A549 (cell line): Measurements from ENCODE around the gene ANKRA2. TPM values are rescaled to one million over a fixed set of nuclear protein-coding genes. Genes with fewer than 3 reads are reported as not detected.

ENCODE experiments used
- ATAC-seq, 2 experiments: fragments of 200-7000 bp in 1 of 2; fragments of >200 bp in 1 of 2; cut with Nextera tagmentation in 1 of 2; cut with Tn5 transposase in 1 of 2; 3 replicates each; pipeline versions ENCODE4 v1.8.0 to v1.9.1; 2018 to 2020; ENCODE audit warnings: mild to moderate bottlenecking in 1 of 2, moderate library complexity in 1 of 2
- CTCF ChIA-PET: fragments of 300-600 bp; sonication (Branson Sonifier 250); formaldehyde crosslinking; extraction: SDS; loops from one replicate; lab custom pipeline; 2021; ENCODE audit warnings: antibody characterized with exemption, inconsistent platforms; lab: Yijun Ruan, JAX
- POLR2A ChIA-PET: fragments of 350-600 bp; formaldehyde crosslinking; extraction: SDS; loops from one replicate; lab custom pipeline; 2021; ENCODE audit warnings: antibody characterized with exemption, inconsistent platforms; lab: Yijun Ruan, JAX
- DNase-seq, 2 experiments: peaks; one replicate each; pipeline versions ENCODE4 v3.0.0 to v3.0.0-alpha.2; 2011 to 2016; ENCODE audit warnings: low read depth in 1 of 2, low spot score in 1 of 2
- FAIRE-seq: peaks from 2 replicates; lab custom pipeline; 2011; peaks lifted over from hg19 to GRCh38; lab: Jason Lieb, UNC
- H3K27ac ChIP-seq, 2 experiments: fragments of >200 bp; sonication (Bioruptor Twin); formaldehyde crosslinking; 3 replicates each; pipeline ENCODE4 v1.5.1; 2016 to 2017
- H3K4me1 ChIP-seq: fragments of >200 bp; sonication (Bioruptor Twin); formaldehyde crosslinking; 3 replicates; pipeline ENCODE4 v1.6.1; 2016
- H3K4me2 ChIP-seq: fragments of >200 bp; sonication (Bioruptor Twin); formaldehyde crosslinking; 3 replicates; pipeline ENCODE4 v1.6.1; 2016
- H3K4me3 ChIP-seq: fragments of >200 bp; sonication (Bioruptor Twin); formaldehyde crosslinking; 3 replicates; pipeline ENCODE4 v1.5.1; 2016
- H3K9me3 ChIP-seq: fragments of >200 bp; sonication (Bioruptor Twin); formaldehyde crosslinking; 3 replicates; pipeline ENCODE4 v1.6.1; 2016
- BHLHE40 ChIP-seq: IDR thresholded peaks from 2 replicates; pipeline ENCODE4 v1.6.1; 2012; ENCODE audit warnings: low read depth, low read length, inconsistent platforms
- CBX8 ChIP-seq: fragments of 200-600 bp; sonication (generic); IDR thresholded peaks from 2 replicates; pipeline ENCODE4 v1.6.1; 2016
- CEBPB ChIP-seq, 2 experiments: fragments of >200 bp in 1 of 2; sonication (Bioruptor Twin) in 1 of 2; formaldehyde crosslinking in 1 of 2; IDR thresholded peaks; 2 replicates each; pipeline ENCODE4 v1.6.1; 2012 to 2016
- CHD2 ChIP-seq: fragments of 150-350 bp; IDR thresholded peaks from 2 replicates; pipeline ENCODE4 v1.6.1; 2014; ENCODE audit warnings: low read length; ENCODE audit not compliant: partially characterized antibody
- CHD4 ChIP-seq: fragments of 200-600 bp; sonication (generic); IDR thresholded peaks from 2 replicates; pipeline ENCODE4 v1.6.1; 2016; ENCODE audit warnings: antibody characterized with exemption, mild to moderate bottlenecking, borderline replicate concordance
- EHF ChIP-seq: fragments of 250-450 bp; sonication (Bioruptor Pico); IDR thresholded peaks from 2 replicates; pipeline ENCODE4 v1.5.0; 2020; ENCODE audit warnings: mild to moderate bottlenecking
- EHMT2 ChIP-seq: fragments of 200-600 bp; sonication (generic); IDR thresholded peaks from 2 replicates; pipeline ENCODE4 v1.6.1; 2016; ENCODE audit warnings: antibody characterized with exemption, low read depth, mild to moderate bottlenecking, moderate library complexity
- FOSL2 ChIP-seq, 2 experiments: fragments of 450-650 bp in 1 of 2; fragments of >200 bp in 1 of 2; sonication (Bioruptor Twin) in 1 of 2; formaldehyde crosslinking; IDR thresholded peaks; 2 replicates each; pipeline versions ENCODE4 v1.5.0 to v1.6.1; 2016 to 2020; ENCODE audit warnings: mild to moderate bottlenecking in 1 of 2, moderate library complexity in 1 of 2
- FOXS1 ChIP-seq: fragments of 250-450 bp; sonication (Bioruptor Pico); IDR thresholded peaks from 2 replicates; pipeline ENCODE4 v1.5.0; 2020; ENCODE audit warnings: mild to moderate bottlenecking, moderate library complexity
- GATA3 ChIP-seq: IDR thresholded peaks from 2 replicates; pipeline ENCODE4 v1.6.1; 2012; ENCODE audit warnings: borderline replicate concordance
- HDAC2 ChIP-seq: fragments of 200-600 bp; sonication (generic); IDR thresholded peaks from 2 replicates; pipeline ENCODE4 v1.6.1; 2016
- HOXB13 ChIP-seq: fragments of 250-450 bp; sonication (Bioruptor Pico); IDR thresholded peaks from 2 replicates; pipeline ENCODE4 v1.5.0; 2020; ENCODE audit warnings: low read depth, mild to moderate bottlenecking, moderate library complexity
- HOXB5 ChIP-seq: fragments of 250-450 bp; sonication (Bioruptor Pico); IDR thresholded peaks from 2 replicates; pipeline ENCODE4 v1.5.0; 2020; ENCODE audit warnings: mild to moderate bottlenecking, moderate library complexity
- JUN ChIP-seq, 2 experiments: fragments of >200 bp; sonication (Bioruptor Twin); formaldehyde crosslinking; IDR thresholded peaks; 2 replicates in 1 of 2; 3 replicates in 1 of 2; pipeline ENCODE4 v1.6.1; 2016 to 2017
- KDM5A ChIP-seq: fragments of 200-600 bp; sonication (generic); IDR thresholded peaks from 2 replicates; pipeline ENCODE4 v1.6.1; 2016; ENCODE audit warnings: antibody characterized with exemption, mild to moderate bottlenecking
- MAFK ChIP-seq: fragments of 450-650 bp; IDR thresholded peaks from 2 replicates; pipeline ENCODE4 v1.6.1; 2014; ENCODE audit not compliant: partially characterized antibody
- NFE2L2 ChIP-seq: fragments of 150-350 bp; conservative IDR thresholded peaks from 2 replicates; pipeline ENCODE4 v1.6.1; 2014; ENCODE audit warnings: low read length
- NPAS2 ChIP-seq: fragments of 250-450 bp; sonication (Bioruptor Pico); IDR thresholded peaks from 2 replicates; pipeline ENCODE4 v1.8.0; 2022; ENCODE audit warnings: mild to moderate bottlenecking, moderate library complexity, borderline replicate concordance
- POLR2A ChIP-seq: IDR thresholded peaks from 2 replicates; pipeline ENCODE4 v1.6.1; 2012; ENCODE audit warnings: mild to moderate bottlenecking, low read length
- RCOR1 ChIP-seq: fragments of 150-350 bp; IDR thresholded peaks from 2 replicates; pipeline ENCODE4 v1.6.1; 2014; ENCODE audit warnings: antibody characterized with exemption, low read length, low read depth
- RFX5 ChIP-seq: fragments of 450-650 bp; IDR thresholded peaks from 2 replicates; pipeline ENCODE4 v1.7.1; 2014; ENCODE audit warnings: antibody characterized with exemption, mild to moderate bottlenecking, moderate library complexity
- ZNF302 ChIP-seq: fragments of 250-450 bp; sonication (Bioruptor Pico); IDR thresholded peaks from 2 replicates; pipeline ENCODE4 v1.9.0; 2021; ENCODE audit warnings: inconsistent platforms, mild to moderate bottlenecking, moderate library complexity
- ZSCAN20 ChIP-seq: fragments of 250-450 bp; sonication (Bioruptor Pico); IDR thresholded peaks from 2 replicates; pipeline ENCODE4 v1.8.0; 2022; ENCODE audit warnings: mild to moderate bottlenecking, moderate library complexity
- WGBS: methylation state at CpG from one replicate; pipeline ENCODE4 v1.1.6; 2017; ENCODE audit errors: missing lambda C conversion rate; 5-methylcytosine and 5-hydroxymethylcytosine counted together
- polyA plus RNA-seq, 4 experiments: library from polyadenylated mRNA; depleted of rRNA in 3 of 4; stranded (reverse); fragments of >200 nt; fragmentation: RNase III in 1 of 4; extraction: RNeasy Plus Mini Kit Qiagen cat#74134 plus additional on column Dnase treatment in 1 of 4; gene quantifications; 2 replicates in 3 of 4; 3 replicates in 1 of 4; pipeline ENCODE4 v1.2.3, GENCODE V29; 2011 to 2017
- TF ChIP-seq, protein P1 (sequence below): IDR thresholded peaks from 2 replicates; pipeline ENCODE4 v1.6.1; 2012; ENCODE audit warnings: low read depth, borderline replicate concordance
- TF ChIP-seq, protein P2 (sequence below): fragments of 250-450 bp; sonication (Bioruptor Pico); IDR thresholded peaks from 2 replicates; pipeline ENCODE4 v1.5.0; 2021; ENCODE audit warnings: mild to moderate bottlenecking, moderate library complexity, borderline replicate concordance
- TF ChIP-seq, protein P3 (sequence below): fragments of 200-600 bp; sonication (generic); IDR thresholded peaks from 2 replicates; pipeline ENCODE4 v1.6.1; 2016; ENCODE audit warnings: antibody characterized with exemption, mild to moderate bottlenecking, moderate library complexity
- TF ChIP-seq, protein P4 (sequence below): IDR thresholded peaks from 2 replicates; pipeline ENCODE4 v1.6.1; 2012

Gene ANKRA2
- polyA plus RNA-seq, 2 of the 4 experiments (the other 2 are of a cell fraction) = 12.5 to 38.3 TPM

DNA sequence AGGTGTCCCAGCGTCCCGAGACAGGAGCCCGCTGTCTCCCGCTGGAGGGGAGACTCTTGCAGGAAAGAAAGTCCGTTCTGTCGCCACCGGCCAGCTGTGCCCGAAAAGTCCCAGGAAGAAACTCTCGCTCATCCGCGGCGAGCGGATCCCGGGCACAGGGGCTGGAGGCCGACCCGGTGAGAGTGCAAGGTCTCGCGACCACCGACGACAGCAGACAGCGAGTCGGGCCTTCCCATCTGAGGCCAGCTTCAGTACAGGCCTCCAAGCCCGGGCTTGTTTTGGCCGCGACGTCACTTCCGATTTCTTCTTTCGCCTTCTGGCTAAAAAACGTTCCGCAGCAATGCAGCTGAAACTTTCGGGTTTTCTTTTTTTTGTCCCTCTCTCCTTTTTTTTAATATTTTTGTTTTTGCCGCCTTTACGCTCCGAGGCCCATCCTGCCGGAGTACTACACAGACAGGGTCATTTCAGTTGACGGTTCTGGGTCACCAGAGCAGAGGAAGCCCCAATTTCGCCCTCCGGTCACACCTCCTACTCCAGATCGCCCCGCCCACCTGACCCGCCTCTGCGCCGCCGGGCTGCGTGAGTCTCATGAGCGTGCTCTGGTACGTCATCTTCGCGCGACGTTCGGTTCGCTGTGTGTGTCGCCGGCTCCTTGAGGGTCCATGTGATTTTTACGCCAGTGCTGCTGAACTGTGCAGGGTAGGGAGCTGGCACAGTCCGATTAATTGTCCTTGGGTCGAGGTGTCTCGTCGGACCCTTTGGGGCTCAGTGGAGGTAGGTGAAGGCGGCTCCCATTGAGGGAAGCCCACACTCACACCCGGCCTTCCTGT is at the start of gene ANKRA2, which contains the start of gene UTP15 (continued):
- TF ChIP-seq, protein P1, sequence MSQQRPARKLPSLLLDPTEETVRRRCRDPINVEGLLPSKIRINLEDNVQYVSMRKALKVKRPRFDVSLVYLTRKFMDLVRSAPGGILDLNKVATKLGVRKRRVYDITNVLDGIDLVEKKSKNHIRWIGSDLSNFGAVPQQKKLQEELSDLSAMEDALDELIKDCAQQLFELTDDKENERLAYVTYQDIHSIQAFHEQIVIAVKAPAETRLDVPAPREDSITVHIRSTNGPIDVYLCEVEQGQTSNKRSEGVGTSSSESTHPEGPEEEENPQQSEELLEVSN = no peak; the same call in 1 of the 2 replicates
- TF ChIP-seq NPAS2 (no peak), ZSCAN20 (CRISPR knock-in tag) (peak; percentile 37; the same call in 1 of the 2 replicates), JUN (IDR thresholded peaks at IDR 0.05) (peak; percentile 42 to 78; a peak in 3 of 5 replicates)

DNA sequence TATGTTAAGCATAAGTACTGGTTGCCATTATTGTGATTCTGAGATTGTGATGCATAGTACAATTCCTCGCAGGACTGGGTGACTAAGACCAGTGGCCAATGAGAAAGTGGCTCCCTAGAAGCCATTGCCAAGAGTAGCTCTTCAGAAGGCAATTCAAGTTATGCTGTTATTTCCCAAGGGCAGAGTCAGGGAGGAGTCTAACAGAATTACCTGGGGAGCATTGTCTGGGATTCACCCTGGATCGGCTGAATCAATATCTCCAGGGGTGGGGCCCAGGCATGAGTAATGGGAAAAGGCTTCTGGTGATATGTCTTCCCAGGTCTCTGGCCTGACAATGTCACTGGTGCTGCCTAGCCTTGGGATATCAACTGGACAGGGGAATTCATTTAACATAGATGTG is 49.6 kb upstream of the ANKRA2 start:
- POLR2A ChIA-PET = interaction anchor here (1.0 kb wide), 1 partner anchor 10 kb away, joined by 3 read pairs; no protein-coding TSS in a partner anchor
- ATAC-seq = peak; percentile 61 to 75

DNA sequence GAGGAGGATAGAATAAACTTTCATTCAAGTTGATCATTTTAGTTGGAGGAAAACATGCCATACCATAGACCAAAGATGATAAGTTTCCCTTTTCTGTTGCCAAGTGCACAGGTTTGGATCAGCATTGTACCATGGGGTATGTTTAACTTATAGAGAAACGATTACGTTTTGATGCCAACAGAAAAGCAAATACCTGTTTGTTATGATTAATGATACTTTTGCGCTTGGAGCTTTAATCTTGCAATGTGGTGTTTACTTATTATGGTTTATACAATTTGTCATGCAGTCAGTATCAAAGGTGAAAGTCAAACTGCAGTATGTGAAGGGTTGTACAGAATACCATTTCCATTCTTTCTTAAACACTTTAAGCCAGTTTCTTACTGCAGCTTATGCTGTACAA is 47.4 kb upstream of the ANKRA2 start:
- Histone ChIP-seq H3K27ac (peak overlapping the region; percentile 57 to 72), H3K9me3 (no peaks in the 10 kb centered on the region), H3K4me1 (peaks cover 52% of the 10 kb centered on the region), H3K4me2 (peak overlapping the region; percentile 75), H3K4me3 (no peak overlapping the region)
- WGBS = 0% methylated on average over 3 of the region's 3 CpGs
- peak; percentile 86 for FAIRE-seq
- ChIA-PET CTCF (interaction anchor here (0.7 to 1.6 kb wide), 3 partner anchors 21 to 179 kb away, joined by 3 to 6 read pairs (median 4); no protein-coding TSS in a partner anchor), POLR2A (no interaction called here)
- peak in 1 of 2 experiments; percentile 71 for DNase-seq
- peak; percentile 32 to 62; a peak in 4 of 6 replicates for ATAC-seq
- TF ChIP-seq EHF (CRISPR knock-in tag) (no peak), HOXB5 (CRISPR knock-in tag) (peak; percentile 98), KDM5A (no peak), JUN (IDR thresholded peaks at IDR 0.05) (peak in 1 of 2 experiments; percentile 55; a peak in 3 of 5 replicates), GATA3 (peak; percentile 91), RFX5 (no peak), EHMT2 (no peak), BHLHE40 (no peak), NFE2L2 (no peak), MAFK (no peak), CEBPB (IDR thresholded peaks at IDR 0.05) (peak in 1 of 2 experiments; percentile 52; a peak in 2 of 4 replicates), HDAC2 (no peak), RCOR1 (no peak), CHD2 (no peak), HOXB13 (CRISPR knock-in tag) (no peak), FOSL2 (IDR thresholded peaks at IDR 0.05) (no peak), FOSL2 (CRISPR knock-in tag; IDR thresholded peaks at IDR 0.05) (peak; percentile 46; the same call in 1 of the 2 replicates), POLR2A (no peak), CBX8 (no peak), ZNF302 (no peak)
- TF ChIP-seq, protein P1 = no peak
- TF ChIP-seq, protein P2, sequence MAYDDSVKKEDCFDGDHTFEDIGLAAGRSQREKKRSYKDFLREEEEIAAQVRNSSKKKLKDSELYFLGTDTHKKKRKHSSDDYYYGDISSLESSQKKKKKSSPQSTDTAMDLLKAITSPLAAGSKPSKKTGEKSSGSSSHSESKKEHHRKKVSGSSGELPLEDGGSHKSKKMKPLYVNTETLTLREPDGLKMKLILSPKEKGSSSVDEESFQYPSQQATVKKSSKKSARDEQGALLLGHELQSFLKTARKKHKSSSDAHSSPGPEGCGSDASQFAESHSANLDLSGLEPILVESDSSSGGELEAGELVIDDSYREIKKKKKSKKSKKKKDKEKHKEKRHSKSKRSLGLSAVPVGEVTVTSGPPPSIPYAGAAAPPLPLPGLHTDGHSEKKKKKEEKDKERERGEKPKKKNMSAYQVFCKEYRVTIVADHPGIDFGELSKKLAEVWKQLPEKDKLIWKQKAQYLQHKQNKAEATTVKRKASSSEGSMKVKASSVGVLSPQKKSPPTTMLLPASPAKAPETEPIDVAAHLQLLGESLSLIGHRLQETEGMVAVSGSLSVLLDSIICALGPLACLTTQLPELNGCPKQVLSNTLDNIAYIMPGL (CRISPR knock-in tag) = no peak
- TF ChIP-seq, protein P3, sequence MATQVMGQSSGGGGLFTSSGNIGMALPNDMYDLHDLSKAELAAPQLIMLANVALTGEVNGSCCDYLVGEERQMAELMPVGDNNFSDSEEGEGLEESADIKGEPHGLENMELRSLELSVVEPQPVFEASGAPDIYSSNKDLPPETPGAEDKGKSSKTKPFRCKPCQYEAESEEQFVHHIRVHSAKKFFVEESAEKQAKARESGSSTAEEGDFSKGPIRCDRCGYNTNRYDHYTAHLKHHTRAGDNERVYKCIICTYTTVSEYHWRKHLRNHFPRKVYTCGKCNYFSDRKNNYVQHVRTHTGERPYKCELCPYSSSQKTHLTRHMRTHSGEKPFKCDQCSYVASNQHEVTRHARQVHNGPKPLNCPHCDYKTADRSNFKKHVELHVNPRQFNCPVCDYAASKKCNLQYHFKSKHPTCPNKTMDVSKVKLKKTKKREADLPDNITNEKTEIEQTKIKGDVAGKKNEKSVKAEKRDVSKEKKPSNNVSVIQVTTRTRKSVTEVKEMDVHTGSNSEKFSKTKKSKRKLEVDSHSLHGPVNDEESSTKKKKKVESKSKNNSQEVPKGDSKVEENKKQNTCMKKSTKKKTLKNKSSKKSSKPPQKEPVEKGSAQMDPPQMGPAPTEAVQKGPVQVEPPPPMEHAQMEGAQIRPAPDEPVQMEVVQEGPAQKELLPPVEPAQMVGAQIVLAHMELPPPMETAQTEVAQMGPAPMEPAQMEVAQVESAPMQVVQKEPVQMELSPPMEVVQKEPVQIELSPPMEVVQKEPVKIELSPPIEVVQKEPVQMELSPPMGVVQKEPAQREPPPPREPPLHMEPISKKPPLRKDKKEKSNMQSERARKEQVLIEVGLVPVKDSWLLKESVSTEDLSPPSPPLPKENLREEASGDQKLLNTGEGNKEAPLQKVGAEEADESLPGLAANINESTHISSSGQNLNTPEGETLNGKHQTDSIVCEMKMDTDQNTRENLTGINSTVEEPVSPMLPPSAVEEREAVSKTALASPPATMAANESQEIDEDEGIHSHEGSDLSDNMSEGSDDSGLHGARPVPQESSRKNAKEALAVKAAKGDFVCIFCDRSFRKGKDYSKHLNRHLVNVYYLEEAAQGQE = no peak
- TF ChIP-seq, protein P4, sequence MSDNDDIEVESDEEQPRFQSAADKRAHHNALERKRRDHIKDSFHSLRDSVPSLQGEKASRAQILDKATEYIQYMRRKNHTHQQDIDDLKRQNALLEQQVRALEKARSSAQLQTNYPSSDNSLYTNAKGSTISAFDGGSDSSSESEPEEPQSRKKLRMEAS = peak; percentile 40; the same call in 1 of the 2 replicates

More for the DNA sequence above, 49.6 kb upstream of the ANKRA2 start:
- DNase-seq = peak; percentile 33 to 74
- Histone ChIP-seq H3K4me2 (peak overlapping the region; percentile 32), H3K4me3 (no peak overlapping the region), H3K27ac (peak overlapping the region; percentile 20 to 65; a peak in 4 of 6 replicates), H3K4me1 (peaks cover 57% of the 10 kb centered on the region), H3K9me3 (no peaks in the 10 kb centered on the region)
- TF ChIP-seq FOXS1 (CRISPR knock-in tag) = no peak
- TF ChIP-seq FOSL2 (IDR thresholded peaks at IDR 0.05) = no peak
- peak; percentile 38; the same call in 1 of the 2 replicates for TF ChIP-seq FOSL2 (CRISPR knock-in tag; IDR thresholded peaks at IDR 0.05)
- TF ChIP-seq NFE2L2 = no peak
- TF ChIP-seq CHD4 = no peak
- TF ChIP-seq NPAS2 = no peak
- TF ChIP-seq KDM5A = no peak
- TF ChIP-seq GATA3 = no peak
- no peak for FAIRE-seq
- WGBS = 6% methylated on average over 2 of the region's 2 CpGs
- CTCF ChIA-PET = interaction anchor here (0.8 to 2.1 kb wide), 3 partner anchors 11 to 178 kb away, joined by 3 to 10 read pairs (median 4); partner anchors contain the start of gene ARHGEF28
